NCI-H187 (cell line): ENCODE measurements around the gene UBE2L3.
"Not testable (repeated sequence)": the region's sequence is repeated elsewhere in the genome, so short reads cannot be mapped to it uniquely, and the experiment has no call there.

Experiments
- DNase-seq, 2 experiments: peaks; one replicate each; lab custom pipeline; 2025; lab: John Stamatoyannopoulos, UW

UBE2L3 gene

GRCh38 chr22:21628386-21629254, 61.1 kb downstream of the UBE2L3 start:
- DNase-seq: no peak

GRCh38 chr22:21629255-21630149, 62.0 kb downstream of the UBE2L3 start, which contains the start of gene YDJC:
Gene YDJC, minus strand, starts transcription at chr22:21630022. Its CDS starts 8 bp downstream, at chr22:21630014.
- peak; percentile 51 to 67 for DNase-seq

GRCh38 chr22:21631025-21631424, 63.5 kb downstream of the UBE2L3 start:
- DNase-seq: no peak

GRCh38 chr22:21632237-21632895, 64.9 kb downstream of the UBE2L3 start, which contains the start of gene CCDC116:
Gene CCDC116, plus strand, starts transcription at chr22:21632760. Its CDS starts 422 bp downstream, at chr22:21633182.
- DNase-seq: no peak

- DNase-seq: no peak
Measured at GRCh38 chr22:21632931-21633330, 65.4 kb downstream of the UBE2L3 start.

GRCh38 chr22:21633481-21633880, 66.0 kb downstream of the UBE2L3 start:
- DNase-seq: no peak

GRCh38 chr22:21634081-21634480, 66.6 kb downstream of the UBE2L3 start:
- no peak for DNase-seq

GRCh38 chr22:21634844-21635243, 67.3 kb downstream of the UBE2L3 start:
- DNase-seq: no peak

GRCh38 chr22:21635771-21636510, 68.4 kb downstream of the UBE2L3 start:
- no peak for DNase-seq

- no peak for DNase-seq
Measured at GRCh38 chr22:21636629-21637218, 69.2 kb downstream of the UBE2L3 start.

GRCh38 chr22:21637450-21637849, 69.9 kb downstream of the UBE2L3 start:
- DNase-seq: not testable (repeated sequence)

- no peak for DNase-seq
Measured at GRCh38 chr22:21639359-21639758, 71.8 kb downstream of the UBE2L3 start.

- no peak for DNase-seq
Measured at GRCh38 chr22:21640810-21641209, 73.3 kb downstream of the UBE2L3 start.

- DNase-seq: no peak
Measured at GRCh38 chr22:21641417-21641788, 73.9 kb downstream of the UBE2L3 start.

- peak; percentile 62 to 93 for DNase-seq
Measured at GRCh38 chr22:21641789-21642583, 74.5 kb downstream of the UBE2L3 start, which contains the start of gene SDF2L1. Gene SDF2L1, plus strand, starts transcription at chr22:21642302. Its CDS starts 35 bp downstream, at chr22:21642337.

GRCh38 chr22:21642584-21643448, 75.3 kb downstream of the UBE2L3 start:
- DNase-seq: peak in 1 of 2 experiments; percentile 2

- no peak for DNase-seq
Measured at GRCh38 chr22:21643533-21644357, 76.2 kb downstream of the UBE2L3 start.

GRCh38 chr22:21645513-21645912, 78.0 kb downstream of the UBE2L3 start:
- not testable (repeated sequence) for DNase-seq
